Stimulated activated CD4-positive, alpha-beta T cell treated with anti-CD3 and anti-CD28 coated beads, Interleukin-4, amount 100 ng/mL, for 1 hour (primary cell): ENCODE measurements around the gene ABL2.

Source experiments
- DNase-seq: peaks from one replicate; pipeline ENCODE4 v3.0.0-alpha.2; 2020

Gene ABL2

GRCh38 chr1:179129702-179130473, 99.6 kb downstream of the ABL2 start:
- DNase-seq: no peak

GRCh38 chr1:179128520-179128919, 101.0 kb downstream of the ABL2 start:
- no peak for DNase-seq

- DNase-seq: no peak
Measured at GRCh38 chr1:179127163-179127895, 102.1 kb downstream of the ABL2 start.

- DNase-seq: no peak
Measured at GRCh38 chr1:179126338-179127060, 103.0 kb downstream of the ABL2 start.

GRCh38 chr1:179124873-179125272, 104.6 kb downstream of the ABL2 start:
- DNase-seq: no peak

GRCh38 chr1:179121159-179121938, 108.1 kb downstream of the ABL2 start:
- DNase-seq: peak; percentile 12

GRCh38 chr1:179120736-179121135, 108.7 kb downstream of the ABL2 start:
- DNase-seq: no peak

GRCh38 chr1:179119513-179119912, 110.0 kb downstream of the ABL2 start:
- DNase-seq: no peak

GRCh38 chr1:179115181-179115580, 114.3 kb downstream of the ABL2 start:
- no peak for DNase-seq

GRCh38 chr1:179108644-179109043, 120.8 kb downstream of the ABL2 start:
- DNase-seq: no peak

- DNase-seq: no peak
Measured at GRCh38 chr1:179107706-179108629, 121.5 kb downstream of the ABL2 start.

GRCh38 chr1:179105393-179105792, 124.1 kb downstream of the ABL2 start:
- no peak for DNase-seq

GRCh38 chr1:179104611-179105250, 124.7 kb downstream of the ABL2 start:
- no peak for DNase-seq

- no peak for DNase-seq
Measured at GRCh38 chr1:179103999-179104398, 125.5 kb downstream of the ABL2 start.

GRCh38 chr1:179101566-179101965, 127.9 kb downstream of the ABL2 start:
- DNase-seq: no peak

- no peak for DNase-seq
Measured at GRCh38 chr1:179099891-179100290, 129.6 kb downstream of the ABL2 start.

GRCh38 chr1:179095924-179096323, 133.6 kb downstream of the ABL2 start:
- no peak for DNase-seq

GRCh38 chr1:179095377-179095776, 134.1 kb downstream of the ABL2 start:
- DNase-seq: no peak

- DNase-seq: no peak
Measured at GRCh38 chr1:179094818-179095217, 134.7 kb downstream of the ABL2 start.

- no peak for DNase-seq
Measured at GRCh38 chr1:179092896-179093461, 136.5 kb downstream of the ABL2 start.

- DNase-seq: no peak
Measured at GRCh38 chr1:179091691-179092165, 137.7 kb downstream of the ABL2 start.
